HepG2 (cell line): ENCODE measurements around the gene CPPED1. TPM values are rescaled to one million over a fixed set of nuclear protein-coding genes. Genes with fewer than 3 reads are reported as not detected.
A peak's percentile ranks its signal among the peaks of the same experiment; 100 is the strongest.

Experiments
- ADNP ChIP-seq: sonication (generic); formaldehyde crosslinking; IDR thresholded peaks from 2 replicates; pipeline ENCODE4 v1.4.0; 2020; ENCODE audit warnings: missing genetic modification reagents
- ARID5B ChIP-seq: IDR thresholded peaks from 2 replicates; pipeline ENCODE4 v1.4.0; 2020; ENCODE audit warnings: mild to moderate bottlenecking, missing genetic modification reagents
- CERS6 ChIP-seq: sonication (generic); formaldehyde crosslinking; IDR thresholded peaks from 2 replicates; pipeline ENCODE4 v1.5.0; 2020; ENCODE audit warnings: missing genetic modification reagents
- FOXJ3 ChIP-seq: sonication (generic); formaldehyde crosslinking; IDR thresholded peaks from 2 replicates; pipeline ENCODE4 v1.4.0; 2020; ENCODE audit warnings: missing genetic modification reagents, mild to moderate bottlenecking, borderline replicate concordance
- GPBP1L1 ChIP-seq: sonication (generic); formaldehyde crosslinking; IDR thresholded peaks from 2 replicates; pipeline ENCODE4 v1.5.0; 2020; ENCODE audit warnings: mild to moderate bottlenecking, missing genetic modification reagents
- KDM2A ChIP-seq: sonication (generic); formaldehyde crosslinking; IDR thresholded peaks from 2 replicates; pipeline ENCODE4 v1.4.0; 2020; ENCODE audit warnings: low read depth, missing genetic modification reagents, borderline replicate concordance
- NFIC ChIP-seq: IDR thresholded peaks from 2 replicates; pipeline ENCODE4 v1.6.1; 2012; ENCODE audit warnings: mild to moderate bottlenecking, low read length, inconsistent platforms
- ONECUT2 ChIP-seq: sonication (generic); formaldehyde crosslinking; IDR thresholded peaks from 2 replicates; pipeline ENCODE4 v1.4.0; 2020; ENCODE audit warnings: missing genetic modification reagents
- RARG ChIP-seq: sonication (generic); formaldehyde crosslinking; IDR thresholded peaks from 2 replicates; pipeline ENCODE4 v1.4.0; 2020; ENCODE audit warnings: low read depth, mild to moderate bottlenecking, missing genetic modification reagents
- SATB2 ChIP-seq: sonication (generic); formaldehyde crosslinking; IDR thresholded peaks from 2 replicates; pipeline ENCODE4 v1.5.0; 2020; ENCODE audit warnings: missing genetic modification reagents
- TBL1XR1 ChIP-seq: fragments of 150-350 bp; IDR thresholded peaks from 2 replicates; pipeline ENCODE4 v1.6.1; 2014; ENCODE audit warnings: borderline replicate concordance, low read length; ENCODE audit not compliant: partially characterized antibody
- ZBED4 ChIP-seq: sonication (generic); formaldehyde crosslinking; IDR thresholded peaks from 2 replicates; pipeline ENCODE4 v1.4.0; 2020; ENCODE audit warnings: missing genetic modification reagents, borderline replicate concordance
- ZBTB7B ChIP-seq: sonication (generic); formaldehyde crosslinking; IDR thresholded peaks from 2 replicates; pipeline ENCODE4 v1.4.0; 2020; ENCODE audit warnings: missing genetic modification reagents
- ZNF282 ChIP-seq: fragments of 450-650 bp; IDR thresholded peaks from 2 replicates; pipeline ENCODE4 v1.6.1; 2018; ENCODE audit not compliant: partially characterized antibody
- ZNF549 ChIP-seq: sonication (generic); formaldehyde crosslinking; IDR thresholded peaks from 2 replicates; pipeline ENCODE4 v1.5.0; 2020; ENCODE audit warnings: missing genetic modification reagents
- ZNF616 ChIP-seq: sonication (generic); formaldehyde crosslinking; IDR thresholded peaks from 2 replicates; pipeline ENCODE4 v1.5.0; 2020; ENCODE audit warnings: low read depth, mild to moderate bottlenecking, missing genetic modification reagents
- ZNF75D ChIP-seq: sonication (generic); formaldehyde crosslinking; IDR thresholded peaks from 2 replicates; pipeline ENCODE4 v1.8.1; 2023; ENCODE audit warnings: missing genetic modification reagents, mild to moderate bottlenecking, borderline replicate concordance
- ZNF781 ChIP-seq: sonication (generic); formaldehyde crosslinking; IDR thresholded peaks from 2 replicates; pipeline ENCODE4 v1.5.1; 2020; ENCODE audit warnings: borderline replicate concordance, mild to moderate bottlenecking, missing genetic modification reagents; ENCODE audit errors: not compliant biosample characterization
- polyA plus RNA-seq, 8 experiments: library from polyadenylated mRNA; depleted of rRNA in 3 of 8; stranded (reverse) in 7 of 8; unstranded in 1 of 8; fragments of >200 nt; fragmentation: Illumina TruSeq in 4 of 8; extraction: Trizol in 4 of 8; gene quantifications; 2 replicates each; pipeline versions ENCODE4 v1.2.1 to v1.2.3, GENCODE V29; 2011 to 2016; ENCODE audit warnings: low read depth in 4 of 8, missing spikeins in 1 of 8, mixed read lengths in 1 of 8; ENCODE audit not compliant: insufficient read depth in 1 of 8
- total RNA-seq, 5 experiments: library from RNA; depleted of rRNA; stranded (reverse); fragments of >200 nt; fragmentation: Illumina TruSeq; extraction: Trizol; gene quantifications; 2 replicates each; pipeline ENCODE4 v1.2.3, GENCODE V29; 2016; ENCODE audit warnings: low read depth in 1 of 5

The CPPED1 gene
- total and polyA plus RNA-seq, 2 of the 13 experiments (the other 11 are each of a cell fraction or from before 2014, with no cell fraction given): 66.6 to 71.3 TPM

- TF ChIP-seq ZBED4 (CRISPR knock-in tag): no peak
- TF ChIP-seq ARID5B: no peak
- 0 out of 2 replicates have a peak, but pooled peaks have one; percentile 13 for TF ChIP-seq ZNF616
- no peak for TF ChIP-seq ZBTB7B (CRISPR knock-in tag)
- no peak; the same call in 1 of the 2 replicates for TF ChIP-seq NFIC
- 0 out of 2 replicates have a peak, but pooled peaks have one; percentile 8 for TF ChIP-seq KDM2A (CRISPR knock-in tag)
- no peak for TF ChIP-seq FOXJ3
- no peak for TF ChIP-seq CERS6 (CRISPR knock-in tag)
- TF ChIP-seq TBL1XR1: no peak
- no peak for TF ChIP-seq ZNF282
- TF ChIP-seq ONECUT2 (CRISPR knock-in tag): no peak
- no peak for TF ChIP-seq ZNF781
- TF ChIP-seq ZNF75D (CRISPR knock-in tag): no peak
- TF ChIP-seq RARG (CRISPR knock-in tag): no peak
- no peak for TF ChIP-seq SATB2 (CRISPR knock-in tag)
- TF ChIP-seq GPBP1L1 (CRISPR knock-in tag): no peak
- no peak for TF ChIP-seq ADNP (CRISPR knock-in tag)
- no peak for TF ChIP-seq ZNF549 (CRISPR knock-in tag)
Measured at GRCh38 chr16:12613992-12614661, 189.6 kb downstream of the CPPED1 start (continued).
